ENCODE measurements around the gene SLC1A2. TPM values are rescaled to one million over a fixed set of nuclear protein-coding genes. Genes with fewer than 3 reads are reported as not detected.

The SLC1A2 gene
- total RNA-seq, 1 experiment from 2014 or later = 0.50 TPM

DNA sequence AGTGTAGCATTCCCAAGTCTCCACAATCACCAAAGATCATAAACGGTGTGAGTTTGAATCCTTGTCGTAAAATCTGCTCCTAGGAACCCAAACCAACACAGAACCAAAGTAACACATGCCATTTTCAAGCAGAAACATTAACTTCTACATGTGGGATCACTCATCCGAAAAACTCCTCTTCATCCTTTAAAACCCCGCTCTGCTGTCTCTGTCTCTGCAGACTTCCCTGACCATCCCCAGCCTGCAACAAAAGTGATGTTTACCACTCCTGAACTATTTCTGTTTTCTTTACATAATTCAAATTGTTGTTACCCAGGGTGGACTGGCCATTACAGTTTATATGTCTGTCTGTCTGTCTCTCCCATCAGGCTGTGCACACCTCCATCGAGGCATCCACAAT lies 54.0 kb downstream of the SLC1A2 start:
- no peaks in the 10 kb centered on the region for H3K4me1 ChIP-seq (ENCODE audit: insufficient read depth, low read length)
- H3K79me2 ChIP-seq (ENCODE audit: insufficient read depth, low read length) = no peaks in the 10 kb centered on the region
- H2BK15ac ChIP-seq (ENCODE audit: low read depth, low read length) = no peak overlapping the region
- H3T11ph ChIP-seq (ENCODE audit: low read length) = no peak overlapping the region
- H2BK5ac ChIP-seq (ENCODE audit: insufficient read length, low read length) = no peak overlapping the region
- H3K79me1 ChIP-seq (ENCODE audit: insufficient read depth, low read depth, low read length, poor library complexity, severe bottlenecking) = no peaks in the 10 kb centered on the region
- TF ChIP-seq, protein P1, sequence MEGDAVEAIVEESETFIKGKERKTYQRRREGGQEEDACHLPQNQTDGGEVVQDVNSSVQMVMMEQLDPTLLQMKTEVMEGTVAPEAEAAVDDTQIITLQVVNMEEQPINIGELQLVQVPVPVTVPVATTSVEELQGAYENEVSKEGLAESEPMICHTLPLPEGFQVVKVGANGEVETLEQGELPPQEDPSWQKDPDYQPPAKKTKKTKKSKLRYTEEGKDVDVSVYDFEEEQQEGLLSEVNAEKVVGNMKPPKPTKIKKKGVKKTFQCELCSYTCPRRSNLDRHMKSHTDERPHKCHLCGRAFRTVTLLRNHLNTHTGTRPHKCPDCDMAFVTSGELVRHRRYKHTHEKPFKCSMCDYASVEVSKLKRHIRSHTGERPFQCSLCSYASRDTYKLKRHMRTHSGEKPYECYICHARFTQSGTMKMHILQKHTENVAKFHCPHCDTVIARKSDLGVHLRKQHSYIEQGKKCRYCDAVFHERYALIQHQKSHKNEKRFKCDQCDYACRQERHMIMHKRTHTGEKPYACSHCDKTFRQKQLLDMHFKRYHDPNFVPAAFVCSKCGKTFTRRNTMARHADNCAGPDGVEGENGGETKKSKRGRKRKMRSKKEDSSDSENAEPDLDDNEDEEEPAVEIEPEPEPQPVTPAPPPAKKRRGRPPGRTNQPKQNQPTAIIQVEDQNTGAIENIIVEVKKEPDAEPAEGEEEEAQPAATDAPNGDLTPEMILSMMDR (conservative IDR thresholded peaks at IDR 0.05) = no peak
- no peak overlapping the region for H4K5ac ChIP-seq (ENCODE audit: insufficient read length, low read depth, low read length)
- H3K27ac Mint-ChIP-seq = peak overlapping the region in 1 of 3 experiments; percentile 27; a peak in 1 of 7 replicates
- H3K9me3 Mint-ChIP-seq = peaks cover 0 to 2% of the 10 kb centered on the region in 2 experiments; a peak in 2 of 5 replicates
- no peak overlapping the region for H3K4ac ChIP-seq (ENCODE audit: low read depth, low read length)
- no peak overlapping the region for H2BK12ac ChIP-seq (ENCODE audit: insufficient read length, low read depth, low read length)
- no peak overlapping the region for H4K8ac ChIP-seq (replicated peaks; ENCODE audit: insufficient read length, low read depth, low read length)
- no peak for DNase-seq
- no peak overlapping the region for H3K4me2 ChIP-seq (ENCODE audit: insufficient read depth, insufficient read length, low read length)
- H3K27me3 Mint-ChIP-seq (ENCODE audit: low read depth) = peaks cover 11% of the 10 kb centered on the region
- no peak overlapping the region for H2AK5ac ChIP-seq (ENCODE audit: insufficient read length, low read length)
- no peak overlapping the region for H3K27ac ChIP-seq (ENCODE audit: insufficient read length, low read depth, low read length)
- H3K18ac ChIP-seq (ENCODE audit: insufficient read length, low read depth, low read length) = no peak overlapping the region
- no peaks in the 10 kb centered on the region for H3K23me2 ChIP-seq (ENCODE audit: insufficient read length, low read depth, low read length, poor library complexity, severe bottlenecking)
- H4K91ac ChIP-seq (ENCODE audit: insufficient read length, low read depth, low read length) = no peak overlapping the region
- no peak overlapping the region for H3K14ac ChIP-seq (ENCODE audit: insufficient read depth, low read length)
- no peaks in the 10 kb centered on the region for H3K9me3 ChIP-seq (ENCODE audit: control insufficient read depth, low read depth, low read length)
- no peak overlapping the region for H2BK120ac ChIP-seq (ENCODE audit: low read depth, low read length, poor library complexity, severe bottlenecking)
- WGBS (ENCODE audit: extremely low coverage, insufficient read length, low lambda C conversion rate) = no CpG with 5 or more reads among the region's 5 CpGs
- no peaks in the 10 kb centered on the region for H3K36me3 Mint-ChIP-seq (ENCODE audit: insufficient read depth in 1 of 3, low read depth in 3 of 3)
- H2AFZ ChIP-seq (ENCODE audit: low read length) = no peak overlapping the region
- H4K20me1 ChIP-seq (ENCODE audit: control insufficient read depth, insufficient read depth, insufficient read length) = no peaks in the 10 kb centered on the region
- no peak overlapping the region for H2BK20ac ChIP-seq (ENCODE audit: low read depth, low read length, poor library complexity, severe bottlenecking)
- H3K4me1 Mint-ChIP-seq = peaks cover 0 to 7% of the 10 kb centered on the region in 2 experiments; a peak in 2 of 4 replicates
- H3K23ac ChIP-seq (ENCODE audit: insufficient read length, low read depth, low read length) = no peak overlapping the region
- no peak overlapping the region for H3K4me3 Mint-ChIP-seq
- no peaks in the 10 kb centered on the region for H3K27me3 ChIP-seq (ENCODE audit: insufficient read depth, low read length)
- no peak overlapping the region for H3K9ac ChIP-seq (ENCODE audit: extremely low read depth, insufficient read length, low read length)
- no peak overlapping the region for H3K56ac ChIP-seq (ENCODE audit: insufficient read length, low read depth, low read length)

Data from H9 (cell line).